ENCODE data around the gene SCAANT1.

DNA sequence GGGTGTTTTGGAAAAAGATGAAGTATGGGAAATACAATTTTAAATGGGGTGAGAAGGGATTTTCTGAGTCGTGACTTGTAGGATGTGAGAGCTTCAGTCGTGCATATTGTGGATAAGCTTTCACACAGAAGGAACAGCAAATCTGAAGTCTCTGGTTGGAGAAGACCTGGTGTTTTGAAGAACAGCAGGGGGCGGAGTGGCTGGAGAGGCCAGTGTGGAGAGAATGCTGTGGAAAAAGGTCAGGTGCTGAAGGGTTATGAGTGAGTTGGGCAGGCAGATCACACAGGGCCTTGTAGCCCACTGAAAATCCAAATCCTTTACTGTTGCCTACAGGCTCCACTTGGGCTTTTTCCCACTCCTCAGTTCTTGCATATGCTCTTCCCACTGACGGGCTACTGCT is 14.1 kb upstream of the SCAANT1 start:
- TF ChIP-seq POLR2A (IDR thresholded peaks at IDR 0.05; ENCODE audit: low read depth, low read length) = no peak
- no peak for TF ChIP-seq POLR2AphosphoS5 (IDR thresholded peaks at IDR 0.05; ENCODE audit: low read depth, low read length)

Measured in GM12891 (cell line).